HG02970 (cell line): ENCODE measurements around the gene SEC63.
"Not testable (repeated sequence)": the region's sequence is repeated elsewhere in the genome, so short reads cannot be mapped to it uniquely, and the experiment has no call there.

Experiments used
- ATAC-seq: cut with Tn5 transposase; IDR thresholded peaks from one replicate; pipeline ENCODE4 v1.9.1; 2021; ENCODE audit warnings: mild to moderate bottlenecking, moderate library complexity, moderate number of reproducible peaks; ENCODE audit not compliant: unreplicated experiment, low FRiP score

The SEC63 gene

DNA sequence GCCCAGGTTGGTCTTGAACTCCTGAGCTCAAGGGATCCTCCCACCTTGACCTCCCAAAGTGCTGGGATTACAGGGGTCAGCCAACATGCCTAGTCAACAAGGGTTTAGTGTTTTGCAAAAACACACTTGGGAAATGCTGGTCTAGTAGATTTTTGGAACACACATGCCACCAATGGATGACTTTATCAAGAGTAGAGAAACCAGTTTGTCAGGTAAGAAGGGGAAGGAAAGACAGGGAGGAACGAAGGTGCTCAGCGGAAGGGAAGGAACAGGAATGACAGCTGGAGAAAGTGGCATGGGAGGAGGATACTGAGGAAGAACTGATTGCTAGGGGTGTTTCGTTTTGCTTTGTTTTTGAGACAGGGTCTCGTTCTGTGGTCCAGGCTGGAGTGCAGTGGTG, 15.6 kb upstream of the SEC63 start:
- no peak for ATAC-seq

DNA sequence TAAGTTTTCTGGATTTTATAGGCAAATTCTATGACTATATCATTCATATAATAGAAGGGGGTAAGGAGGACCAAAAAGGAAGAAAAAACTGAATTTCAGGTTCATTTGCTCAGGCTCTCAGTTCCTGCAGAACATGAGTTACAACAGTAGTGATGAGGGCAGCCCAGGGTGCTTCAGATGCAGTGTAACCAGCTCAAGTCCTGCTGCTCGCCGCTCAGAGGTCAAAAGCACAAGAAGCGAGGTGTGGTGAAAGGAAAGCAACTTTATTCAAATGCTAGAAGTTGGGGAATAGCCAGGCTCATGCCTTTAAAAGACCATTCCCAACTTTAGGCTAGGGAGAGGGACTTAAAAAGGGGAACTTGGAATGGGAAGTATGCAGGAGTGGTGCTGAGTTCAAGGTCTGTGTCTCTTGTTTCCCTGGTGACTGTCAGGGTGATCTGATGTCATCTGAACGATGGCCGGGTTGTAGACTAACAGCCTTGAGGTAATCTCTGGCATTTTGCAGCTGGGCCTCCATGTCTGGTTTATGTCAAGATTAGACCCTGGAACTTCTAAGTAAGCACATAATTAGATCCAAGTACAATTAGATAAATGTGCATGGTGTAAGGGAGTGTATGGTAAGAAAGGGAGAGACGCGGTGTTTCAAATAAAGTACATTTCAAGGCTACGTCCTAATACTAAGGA, 14.5 kb upstream of the SEC63 start:
- no peak for ATAC-seq

DNA sequence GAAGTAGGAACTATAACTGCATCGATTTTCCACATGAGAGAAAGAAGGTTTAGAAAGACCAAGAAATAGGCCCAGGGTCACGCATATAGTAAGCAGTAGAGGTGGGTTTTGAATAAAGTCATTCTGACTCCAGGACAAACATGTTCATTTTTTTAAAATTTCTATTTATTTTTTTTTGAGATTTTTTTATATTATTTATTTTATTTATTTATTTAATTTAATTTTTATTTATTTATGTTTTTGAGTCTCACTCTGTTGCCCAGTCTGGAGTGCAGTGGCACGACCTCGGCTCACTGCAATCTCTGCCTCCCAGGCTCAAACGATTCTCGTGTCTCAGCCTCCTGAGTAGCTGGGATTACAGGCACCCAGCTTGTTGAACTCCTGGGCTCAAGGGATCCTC, 13.2 kb upstream of the SEC63 start:
- ATAC-seq = no peak

DNA sequence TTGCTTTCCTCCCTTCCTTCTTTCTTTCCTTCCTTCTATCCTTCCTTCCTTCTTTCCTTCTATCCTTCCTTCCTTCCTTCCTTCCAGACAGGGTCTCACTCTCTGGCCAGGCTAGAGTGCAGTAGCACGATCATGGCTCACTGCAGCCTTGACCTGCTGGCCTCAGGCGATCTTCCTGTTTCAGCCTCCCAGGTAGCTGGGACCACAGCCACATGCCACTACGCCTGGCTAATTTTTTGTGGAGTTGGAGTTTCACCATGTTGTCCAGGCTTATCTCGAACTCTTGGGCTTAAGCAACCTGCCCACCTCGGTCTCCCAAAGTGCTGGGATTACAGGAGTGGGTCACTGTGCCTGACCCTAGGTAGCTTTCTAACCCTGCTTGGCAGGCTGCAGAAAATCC, 12.2 kb upstream of the SEC63 start:
- ATAC-seq = no peak

DNA sequence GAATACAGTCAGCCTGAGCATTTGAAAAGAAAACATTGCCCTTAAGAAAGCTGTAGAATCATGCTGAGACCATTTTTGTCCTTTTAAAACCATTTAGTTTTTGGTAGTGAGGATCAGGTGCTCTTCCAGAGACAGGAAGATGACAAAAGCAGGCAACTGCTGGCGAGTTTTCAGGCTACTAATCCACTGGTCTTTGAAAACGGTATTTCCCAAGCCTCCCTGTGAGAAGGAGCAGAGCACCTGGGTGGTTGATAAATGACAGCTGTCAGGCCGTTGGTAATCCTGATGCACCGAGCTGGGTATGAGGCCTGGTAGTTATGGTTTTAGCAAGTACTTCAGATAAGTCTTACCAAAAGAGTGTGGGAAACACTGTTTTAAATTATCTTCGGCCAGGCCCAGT, 10.1 kb upstream of the SEC63 start:
- ATAC-seq = no peak

DNA sequence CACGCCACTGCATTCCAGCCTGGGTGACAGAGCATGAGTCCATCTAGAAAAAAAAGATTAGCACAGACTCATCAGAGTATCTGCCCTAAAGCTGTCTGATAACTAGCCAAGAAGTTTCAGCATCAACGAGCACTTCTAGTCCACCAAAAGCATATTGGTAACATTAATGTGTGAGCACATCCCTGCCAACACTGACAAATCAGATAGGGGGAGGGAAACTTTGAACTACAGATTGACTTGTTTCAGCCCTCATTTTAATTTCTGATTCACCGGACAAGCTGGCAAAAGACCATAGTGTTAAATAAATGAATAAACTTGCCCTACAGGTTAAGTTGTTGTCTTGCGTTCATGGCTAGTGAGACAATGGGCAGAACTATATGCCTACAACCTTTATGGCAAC, 7.7 kb upstream of the SEC63 start:
- ATAC-seq = no peak

DNA sequence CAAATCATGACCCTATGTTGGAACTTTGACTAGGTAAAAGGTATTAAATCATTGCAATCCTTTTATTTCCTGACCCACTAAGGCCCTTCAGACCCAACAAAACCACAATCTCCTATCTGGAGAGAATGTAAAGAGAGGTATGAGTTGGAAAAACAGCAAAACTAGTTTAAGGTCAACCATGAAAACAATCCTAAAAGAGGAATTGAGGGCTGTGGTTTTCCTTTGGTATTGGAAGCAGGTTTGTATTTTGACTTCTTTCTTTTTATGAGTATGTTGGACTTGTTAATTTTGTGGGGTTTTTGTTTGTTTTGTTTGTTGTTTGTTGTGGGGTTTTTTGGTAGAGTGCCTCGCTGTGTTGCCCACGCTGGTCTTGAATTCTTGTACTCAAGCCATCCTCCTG, 4.7 kb upstream of the SEC63 start:
- ATAC-seq = no peak

DNA sequence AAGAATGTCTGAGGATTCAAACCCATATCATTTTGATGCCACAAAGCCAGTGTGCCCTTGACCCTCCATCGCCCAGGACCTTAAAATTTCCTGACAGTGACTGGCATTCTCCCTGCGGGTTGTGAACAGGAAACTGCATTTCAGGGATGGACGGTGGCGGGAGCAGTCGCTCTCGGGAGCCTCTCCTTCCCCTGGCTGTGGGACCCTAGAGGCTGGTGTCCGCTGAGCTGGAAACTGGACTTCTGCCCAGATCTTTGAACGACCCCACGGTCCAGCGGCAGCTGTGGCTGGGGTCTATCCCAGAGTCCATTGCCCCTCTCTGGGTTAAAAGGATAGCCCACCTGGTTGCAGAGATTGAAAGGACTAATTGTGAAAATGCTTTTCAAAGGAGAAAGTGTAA, 1.4 kb upstream of the SEC63 start:
- ATAC-seq = no peak

DNA sequence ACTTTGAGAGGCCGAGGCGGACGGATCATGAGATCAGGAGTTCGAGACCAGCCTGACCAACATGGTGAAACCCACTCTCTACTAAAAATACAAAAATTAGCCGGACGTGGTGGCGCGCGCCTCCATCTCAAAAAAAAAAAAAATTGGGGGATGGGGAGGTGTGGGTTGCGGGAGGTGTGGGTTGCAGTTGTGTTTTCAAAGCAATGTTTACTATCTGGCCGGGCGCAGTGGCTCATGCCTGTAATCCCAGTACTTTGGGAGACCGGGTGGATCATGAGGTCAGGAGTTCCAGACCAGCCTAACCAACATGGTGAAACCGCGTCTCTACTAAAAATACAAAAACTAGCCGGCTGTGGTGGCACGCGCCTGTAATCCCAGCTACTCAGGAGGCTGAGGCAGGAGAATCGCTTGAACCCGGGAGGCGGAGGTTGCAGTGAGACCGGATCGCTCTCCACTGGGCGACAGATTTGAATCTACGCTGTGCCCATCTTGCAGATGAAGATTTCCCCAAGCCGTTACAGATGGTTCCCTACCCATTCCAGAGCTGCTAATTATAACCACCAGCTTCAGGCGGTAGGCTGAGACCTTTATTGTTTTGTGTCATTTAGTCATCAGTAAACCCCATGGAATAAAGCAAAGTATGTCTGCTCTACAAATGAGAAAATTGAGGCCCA, 818 bp upstream of the SEC63 start:
- not testable (repeated sequence) for ATAC-seq

DNA sequence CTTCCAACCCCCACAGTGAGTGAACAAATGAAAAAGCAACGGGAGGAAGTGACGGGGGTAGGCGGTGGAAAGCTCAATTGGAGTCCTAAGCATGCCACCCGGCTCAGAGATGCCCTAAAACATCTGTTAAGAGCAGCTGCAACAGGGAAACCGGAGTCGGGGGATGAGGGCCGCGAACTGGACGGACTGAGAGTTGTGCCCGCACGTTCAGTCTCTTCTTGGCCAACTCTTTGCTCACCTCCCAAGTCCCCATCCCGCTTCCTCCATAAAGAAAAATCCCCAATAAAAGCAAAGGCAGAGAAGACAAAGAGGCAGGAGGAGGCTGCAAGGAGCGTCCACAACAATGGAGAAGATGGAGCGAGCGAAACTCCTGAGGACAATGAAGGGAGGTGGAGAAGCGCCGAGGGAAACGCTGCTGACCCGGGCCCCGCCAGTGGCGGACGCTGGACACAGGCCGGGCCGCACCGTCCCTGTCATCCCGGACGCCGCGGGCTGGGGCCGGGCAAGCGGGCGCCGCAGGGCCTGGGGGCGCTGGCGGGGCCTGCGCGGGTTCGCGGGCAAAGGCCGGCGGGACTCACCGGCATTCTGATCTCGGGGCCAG, 600 bp downstream of the SEC63 start:
- ATAC-seq = peak; percentile 22

DNA sequence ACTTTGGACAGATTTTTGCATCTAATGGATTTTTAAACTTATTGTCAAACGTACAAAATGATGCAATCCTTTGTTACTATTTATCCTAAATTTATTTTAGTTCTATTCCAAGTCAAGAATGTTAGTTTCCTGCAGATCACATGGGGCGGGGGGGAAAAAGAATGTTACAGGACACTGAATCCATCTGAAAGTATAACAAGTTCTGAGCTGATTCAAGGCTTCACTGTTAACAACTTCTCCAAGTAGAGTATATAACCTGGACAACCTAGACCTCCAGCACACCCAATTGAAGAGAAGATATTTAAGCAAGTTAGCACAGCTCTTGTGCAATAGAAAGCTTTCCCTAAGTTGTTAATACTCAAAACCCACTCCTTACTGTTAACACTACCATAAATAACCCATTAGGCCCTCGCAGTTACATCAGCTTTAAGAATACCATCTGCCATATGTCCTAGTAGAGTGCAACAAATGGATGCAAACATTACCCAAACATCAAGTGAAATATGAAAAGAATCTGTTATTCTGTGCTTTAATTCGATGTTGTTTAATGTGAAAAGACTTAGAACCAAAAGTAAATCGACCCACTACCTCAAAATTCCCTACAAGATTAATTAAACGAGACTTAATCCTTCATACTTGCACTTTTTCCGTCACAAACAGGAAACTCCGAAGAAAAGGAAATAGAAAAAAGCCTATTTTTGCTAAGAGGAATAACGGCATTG, 1.3 kb downstream of the SEC63 start:
- ATAC-seq = no peak

DNA sequence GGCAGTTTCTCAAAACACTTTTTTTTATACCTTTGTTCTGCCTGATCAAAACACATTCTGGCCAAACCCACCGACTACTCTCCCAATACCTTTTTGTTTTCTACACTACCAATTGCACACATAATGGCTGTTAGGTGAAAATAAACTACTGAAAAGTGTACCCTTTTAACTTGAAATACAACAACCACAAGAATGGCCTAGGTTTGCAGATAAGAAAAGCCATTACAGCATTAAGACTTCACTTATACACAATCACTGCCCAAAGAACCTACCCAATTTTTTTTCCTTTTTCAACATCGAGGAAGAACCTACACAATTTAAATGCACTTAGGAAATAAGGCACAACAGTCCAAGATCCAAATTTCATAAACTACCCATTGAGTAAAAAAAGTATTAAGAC, 1.8 kb downstream of the SEC63 start:
- ATAC-seq = no peak

DNA sequence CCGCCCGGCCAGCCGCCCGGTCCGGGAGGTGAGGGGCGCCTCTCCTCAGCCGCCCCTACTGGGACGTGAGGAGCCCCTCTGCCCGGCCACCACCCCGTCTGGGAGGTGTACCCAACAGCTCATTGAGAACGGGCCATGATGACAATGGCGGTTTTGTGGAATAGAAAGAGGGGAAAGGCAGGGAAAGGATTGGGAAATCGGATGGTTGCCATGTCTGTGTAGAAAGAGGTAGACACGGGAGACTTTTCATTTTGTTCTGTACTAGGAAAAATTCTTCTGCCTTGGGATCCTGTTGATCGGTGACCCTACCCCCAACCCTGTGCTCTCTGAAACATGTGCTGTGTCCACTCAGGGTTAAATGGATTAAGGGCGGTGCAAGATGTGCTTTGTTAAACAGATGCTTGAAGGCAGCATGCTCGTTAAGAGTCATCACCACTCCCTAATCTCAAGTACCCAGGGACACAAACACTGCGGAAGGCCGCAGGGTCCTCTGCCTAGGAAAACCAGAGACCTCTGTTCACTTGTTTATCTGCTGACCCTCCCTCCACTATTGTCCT, 4.1 kb downstream of the SEC63 start:
- ATAC-seq = not testable (repeated sequence)

DNA sequence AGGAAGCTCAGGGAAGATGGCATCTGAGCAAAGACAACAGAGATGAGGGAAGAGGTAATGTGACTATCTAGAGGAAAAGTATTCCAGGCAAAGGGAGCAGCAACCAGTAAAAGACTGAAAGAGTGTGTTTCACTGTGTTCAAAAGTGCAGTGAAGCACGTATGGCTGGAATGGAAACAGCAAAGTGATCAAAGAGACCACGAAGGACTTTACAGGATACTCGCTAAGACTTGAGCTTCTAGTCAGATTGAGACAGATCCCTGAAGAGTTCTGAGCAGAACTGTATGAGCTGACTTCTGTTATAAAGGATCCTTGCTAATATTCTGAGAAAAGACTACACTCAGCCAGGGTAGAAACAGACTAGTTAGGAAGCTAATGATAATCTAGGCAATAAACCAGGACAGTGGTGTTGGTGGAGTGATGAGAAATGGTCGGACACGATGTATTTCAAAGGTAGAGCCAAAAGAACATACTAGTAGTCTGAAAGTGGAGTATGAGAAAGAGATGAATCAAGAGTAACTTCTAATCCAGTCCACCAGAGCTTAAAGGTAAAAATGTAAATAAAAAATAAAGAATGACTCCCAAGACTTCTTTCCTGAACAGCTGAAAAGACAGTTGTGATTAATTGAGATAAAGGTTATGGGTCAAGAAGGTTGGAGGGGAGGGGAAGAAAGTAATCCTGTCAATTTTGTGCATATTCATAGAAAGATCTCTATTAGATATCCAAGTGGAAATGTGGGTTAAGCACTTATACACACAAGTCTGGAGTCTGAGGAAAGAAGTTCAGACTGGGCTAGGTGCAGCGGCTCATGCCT, 14.2 kb downstream of the SEC63 start:
- no peak for ATAC-seq

DNA sequence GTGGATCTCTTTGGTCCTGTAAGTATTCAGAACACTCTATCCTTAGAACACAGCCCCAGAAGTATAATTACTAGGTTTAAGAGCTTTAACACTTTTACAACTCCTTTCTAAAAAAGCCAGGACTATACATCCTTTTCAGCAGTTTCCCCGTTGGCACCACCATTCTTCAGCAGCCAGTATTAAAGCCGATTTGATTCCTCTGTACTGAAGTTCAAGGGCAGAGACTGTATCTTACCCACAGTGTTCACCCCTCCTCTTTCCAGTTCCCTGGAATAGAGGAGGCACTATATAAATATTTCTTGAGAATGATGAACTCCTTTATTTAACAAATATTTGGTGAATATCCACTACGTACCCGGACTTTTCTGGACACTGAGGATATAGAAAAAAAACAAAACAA, 15.9 kb downstream of the SEC63 start:
- ATAC-seq = no peak

DNA sequence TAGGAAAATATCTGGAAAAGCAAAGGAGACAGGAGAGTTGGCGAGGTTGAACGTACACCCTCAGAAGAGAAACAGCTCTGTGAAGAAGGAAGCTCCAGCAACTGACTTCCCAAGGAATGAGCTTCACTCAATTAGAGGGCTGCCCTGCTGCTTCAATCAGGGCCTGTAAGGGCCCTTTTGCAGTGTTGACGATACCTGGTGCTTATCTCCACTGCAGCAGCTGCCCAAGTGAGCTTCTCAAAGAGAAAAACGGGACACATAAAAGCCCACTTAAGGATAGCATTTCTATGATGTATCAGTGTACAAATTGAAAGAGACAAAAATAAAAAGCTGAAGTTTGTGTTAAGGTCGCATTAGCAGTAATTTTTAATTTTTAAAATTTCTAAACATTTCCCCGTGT, 16.4 kb downstream of the SEC63 start:
- ATAC-seq = no peak

DNA sequence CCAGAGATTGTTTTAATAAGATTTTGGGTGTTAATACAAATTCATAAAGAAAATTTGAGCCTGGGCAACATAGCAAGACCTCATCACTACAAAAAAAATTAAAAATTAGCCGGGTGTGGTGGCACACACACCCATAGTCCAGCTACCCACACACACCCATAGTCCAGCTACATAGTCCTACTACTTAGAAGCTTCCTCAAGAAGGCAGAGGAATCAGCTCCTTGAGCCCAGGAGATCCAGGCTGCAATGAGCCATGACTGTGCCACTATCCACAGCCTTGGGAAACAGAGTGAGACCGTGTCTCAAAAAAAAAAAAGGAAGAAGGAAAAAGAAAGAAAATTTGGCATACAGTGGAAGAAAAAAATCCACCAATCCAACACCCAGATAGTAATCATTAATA, 16.8 kb downstream of the SEC63 start:
- ATAC-seq = no peak

DNA sequence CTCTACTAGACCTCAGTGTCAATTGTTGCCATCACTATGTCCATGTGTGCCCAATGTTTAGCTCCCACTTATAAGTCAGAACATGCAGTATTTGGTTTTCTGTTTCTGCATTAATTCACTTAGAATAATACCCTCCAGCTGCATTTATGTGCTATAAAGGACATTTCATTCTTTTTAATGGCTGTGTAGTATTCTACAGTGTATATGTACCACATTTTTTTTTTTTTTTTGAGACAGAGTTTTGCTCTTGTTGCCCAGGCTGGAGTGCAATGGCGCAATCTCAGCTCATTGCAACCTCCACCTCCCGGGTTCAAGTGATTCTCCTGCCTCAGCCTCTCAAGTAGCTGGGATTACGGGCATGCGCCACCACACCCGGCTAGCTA, 21.1 kb downstream of the SEC63 start:
- ATAC-seq = not testable (repeated sequence)

DNA sequence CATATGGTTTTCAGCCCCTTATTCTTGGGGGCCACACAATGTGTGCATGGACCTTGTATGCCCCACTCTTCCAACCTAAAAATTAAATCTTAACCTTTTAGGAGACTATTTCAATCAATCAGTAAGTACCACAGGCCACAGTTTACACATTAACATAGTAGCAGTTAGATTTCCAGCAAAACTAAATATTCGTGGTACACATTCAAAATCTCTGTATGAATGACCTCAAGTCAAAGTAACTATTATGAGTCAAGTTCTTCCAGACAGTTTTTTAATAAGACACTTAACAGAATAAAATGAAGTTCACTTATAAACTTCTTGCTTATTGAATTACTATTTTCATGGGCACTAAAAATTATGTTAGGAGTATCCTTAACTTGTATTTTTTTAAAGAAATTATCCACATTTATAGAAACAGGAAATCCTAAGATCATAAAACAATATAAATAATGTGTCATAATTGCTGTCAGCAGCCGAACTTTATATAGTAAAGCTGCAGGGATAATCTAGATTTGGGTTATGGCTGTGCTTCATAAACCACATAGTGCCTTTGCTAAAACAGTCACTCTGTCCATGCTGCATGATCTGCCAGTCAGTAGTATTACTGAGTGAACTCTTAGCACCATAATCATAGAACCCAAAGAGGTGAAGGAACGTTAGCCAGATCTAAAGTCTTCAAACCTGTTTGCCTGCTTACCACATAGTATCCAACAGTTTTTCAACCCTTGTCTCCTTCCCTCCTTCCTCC, 21.7 kb downstream of the SEC63 start:
- no peak for ATAC-seq

DNA sequence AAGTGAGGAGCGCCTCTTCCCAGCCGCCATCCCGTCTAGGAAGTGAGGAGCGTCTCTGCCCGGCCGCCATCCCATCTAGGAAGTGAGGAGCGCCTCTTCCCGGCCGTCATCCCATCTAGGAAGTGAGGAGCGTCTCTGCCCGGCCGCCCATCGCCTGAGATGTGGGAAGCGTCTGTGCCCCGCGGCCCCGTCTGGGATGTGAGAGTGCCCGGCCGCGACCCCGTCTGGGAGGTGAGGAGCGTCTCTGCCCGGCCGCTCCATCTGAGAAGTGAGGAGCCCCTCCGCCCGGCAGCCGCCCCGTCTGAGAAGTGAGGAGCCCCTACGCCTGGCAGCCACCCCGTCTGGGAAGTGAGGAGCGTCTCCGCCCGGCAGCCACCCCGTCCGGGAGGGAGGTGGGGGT, 23.8 kb downstream of the SEC63 start:
- ATAC-seq = not testable (repeated sequence)
